ENCODE results near the gene MPHOSPH9.
"Not testable (repeated sequence)": the region's sequence is repeated elsewhere in the genome, so short reads cannot be mapped to it uniquely, and the experiment has no call there.

The MPHOSPH9 gene

DNA sequence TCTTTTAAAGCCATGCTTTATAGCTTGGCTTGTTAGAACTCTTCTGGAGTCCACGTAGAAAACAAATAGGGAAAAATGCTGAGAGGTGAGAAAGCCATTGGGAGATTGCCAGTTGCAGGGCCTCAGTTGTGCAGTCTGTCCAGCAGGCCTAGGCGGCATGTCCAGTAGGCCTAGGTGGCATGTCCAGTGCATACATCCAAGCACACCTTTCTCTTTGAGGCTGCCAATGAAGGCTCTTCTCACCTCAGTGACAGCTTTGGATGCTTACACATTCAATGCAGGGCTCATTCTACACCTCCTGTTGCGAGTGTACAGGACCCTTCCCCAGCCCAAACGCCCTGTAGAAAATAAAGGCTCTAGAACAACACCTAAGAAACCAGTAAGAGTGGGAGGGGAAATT is 25.7 kb upstream of the MPHOSPH9 start:
- DNase-seq = no peak

DNA sequence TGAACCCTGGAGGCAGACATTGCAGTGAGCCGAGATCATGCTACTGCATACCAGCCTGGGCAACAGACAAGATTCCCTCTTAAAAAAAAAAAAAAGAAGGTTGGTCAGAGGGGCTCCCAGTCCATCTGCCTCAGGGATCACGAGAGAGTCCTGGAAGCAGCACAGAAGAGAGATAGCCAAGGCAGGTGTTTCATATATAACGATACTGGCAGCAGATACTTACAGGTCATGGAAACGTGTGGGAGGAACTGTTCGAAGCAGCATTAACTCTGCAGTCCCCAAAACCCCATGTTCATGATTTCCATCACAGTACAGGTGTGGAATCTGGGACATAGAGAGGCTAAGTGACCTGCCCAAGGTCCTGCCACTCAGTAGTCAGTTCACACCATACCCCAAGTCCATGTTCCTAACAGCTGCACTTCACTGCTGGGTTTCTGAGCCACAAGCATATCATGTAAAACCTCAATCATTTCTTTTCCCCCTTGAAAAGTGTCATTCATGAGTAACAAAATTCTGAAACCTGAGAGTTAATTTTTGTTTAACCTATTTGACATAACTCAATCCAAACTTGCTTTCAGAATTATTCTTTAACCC is 22.0 kb upstream of the MPHOSPH9 start:
- no peak for DNase-seq

DNA sequence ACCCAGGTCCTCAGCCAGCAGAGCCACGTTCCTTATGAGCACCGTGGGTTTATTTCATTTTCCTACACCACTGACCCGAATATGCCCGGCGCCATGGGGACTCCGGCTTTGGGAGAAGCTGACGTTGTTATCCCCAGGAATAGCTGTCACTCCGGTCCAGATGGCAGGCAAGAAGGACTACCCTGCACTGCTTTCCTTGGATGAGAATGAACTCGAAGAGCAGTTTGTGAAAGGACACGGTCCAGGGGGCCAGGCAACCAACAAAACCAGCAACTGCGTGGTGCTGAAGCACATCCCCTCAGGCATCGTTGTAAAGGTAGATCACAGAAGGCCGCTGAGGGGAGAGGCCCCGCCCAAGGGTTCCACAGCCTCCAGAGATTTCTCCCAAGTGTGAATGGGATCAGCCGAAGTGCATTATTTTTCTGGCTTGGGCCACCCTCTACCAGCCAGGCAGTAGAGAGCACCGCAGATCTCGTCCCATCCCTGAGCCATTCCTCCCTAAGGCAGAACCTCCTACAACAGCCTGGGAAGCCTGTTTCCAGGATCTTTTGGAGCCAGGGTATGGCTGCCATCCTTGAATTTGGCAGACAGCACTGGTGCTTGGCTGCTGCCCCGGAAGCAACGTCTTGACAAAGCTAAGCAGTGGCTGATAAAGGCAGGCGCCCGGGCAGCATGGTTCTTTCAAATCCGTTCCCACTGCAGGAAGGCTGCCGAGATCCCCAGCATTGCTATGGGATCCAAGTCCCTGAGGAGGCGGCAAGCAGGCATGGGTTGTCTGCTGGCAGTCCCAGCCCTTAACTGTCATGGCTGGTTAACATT is 20.9 kb upstream of the MPHOSPH9 start:
- DNase-seq = peak in 1 of 2 experiments; percentile 56

DNA sequence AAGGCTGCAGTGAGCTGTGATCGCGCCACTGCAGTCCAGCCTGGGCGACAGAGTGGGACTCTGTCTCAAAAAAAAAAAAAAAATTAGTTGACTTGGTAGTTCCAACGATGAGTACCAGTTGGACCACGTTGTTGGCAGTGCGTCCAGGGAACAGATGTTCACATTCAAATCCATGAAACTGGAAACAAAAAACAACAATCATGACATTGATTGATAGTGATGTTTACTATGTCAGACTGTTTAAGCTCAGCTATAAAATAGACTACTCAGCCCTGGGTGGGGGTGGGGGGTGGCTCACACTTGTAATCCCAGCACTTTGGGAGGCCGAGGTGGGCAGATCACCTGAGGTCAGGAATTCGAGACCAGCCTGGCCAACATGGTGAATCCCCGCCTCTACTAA is 19.4 kb upstream of the MPHOSPH9 start:
- not testable (repeated sequence) for DNase-seq

DNA sequence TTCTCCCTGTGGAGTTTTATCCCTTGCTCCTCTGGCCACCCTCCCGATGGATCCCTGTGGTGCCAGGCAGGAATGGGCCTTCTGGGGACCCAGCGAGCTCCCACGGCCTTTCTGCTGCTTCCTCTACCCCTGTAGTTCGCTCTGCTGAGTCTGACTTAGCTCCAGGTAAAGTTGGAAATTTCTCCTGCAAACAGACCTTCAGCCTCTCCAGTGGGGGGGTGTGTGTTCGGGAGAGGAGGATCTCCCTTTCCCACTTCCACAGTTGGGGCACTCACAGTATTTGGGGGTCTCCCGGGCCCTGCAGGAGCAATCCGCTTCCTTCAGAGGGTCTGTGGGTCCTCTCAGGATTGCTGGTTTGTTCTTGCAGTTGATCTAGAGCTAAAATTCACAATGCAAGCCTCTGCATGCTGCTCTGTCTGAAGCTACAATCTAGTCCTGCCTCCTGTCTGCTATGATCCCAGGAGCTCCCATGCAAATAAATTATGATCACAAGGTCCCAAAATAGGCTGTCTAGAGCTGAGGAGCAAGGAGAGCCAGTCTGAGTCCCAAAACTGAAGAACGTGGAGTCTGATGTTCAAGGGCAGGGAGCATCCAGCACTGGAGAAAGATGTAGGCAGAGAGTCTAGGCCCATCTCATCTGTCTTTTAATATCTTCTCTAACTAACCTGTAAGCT is 18.6 kb upstream of the MPHOSPH9 start:
- DNase-seq = no peak

DNA sequence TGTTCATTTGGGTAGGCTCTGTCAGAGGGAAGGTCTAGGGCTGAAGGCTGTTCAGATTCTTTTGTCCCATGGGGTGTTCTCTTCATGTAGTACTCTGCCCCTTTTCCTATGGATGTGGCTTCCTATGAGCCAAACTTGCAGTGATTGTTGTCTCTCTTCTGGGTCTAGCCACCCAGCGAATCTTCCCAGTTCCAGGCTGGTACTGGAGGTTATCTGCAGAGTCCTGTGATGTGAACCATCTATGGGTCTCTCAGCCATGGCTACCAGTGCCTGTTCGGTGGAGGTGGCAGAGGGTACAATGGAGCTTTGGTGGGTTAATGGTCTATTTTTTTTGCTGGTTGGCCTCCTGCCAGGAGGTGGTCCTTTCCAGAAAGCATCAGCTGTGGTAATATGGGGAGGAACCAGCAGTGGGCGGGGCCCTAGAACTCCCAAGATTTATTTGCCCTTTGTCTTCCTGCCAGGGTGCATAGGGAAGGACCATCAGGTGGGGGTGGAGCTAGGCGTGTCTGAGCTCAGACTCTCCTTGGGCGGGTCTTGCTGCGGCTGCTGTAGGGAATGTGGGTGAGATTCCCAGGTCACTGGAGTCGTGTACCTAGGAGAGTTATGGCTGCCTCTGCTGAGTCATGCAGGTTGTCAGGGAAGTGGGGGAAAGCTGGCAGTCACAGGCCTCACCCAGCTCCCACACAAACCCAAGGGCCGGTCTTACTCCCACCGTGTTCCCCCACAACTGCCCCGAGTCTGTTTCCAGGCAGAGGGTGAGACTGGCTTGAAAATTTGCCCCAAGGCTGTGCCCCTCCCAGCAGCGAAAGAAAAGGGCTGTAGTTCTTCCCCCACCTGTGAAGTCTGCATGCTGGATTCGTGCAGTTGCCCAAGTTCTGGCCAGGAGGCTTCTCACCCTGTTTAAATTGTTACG is 17.8 kb upstream of the MPHOSPH9 start:
- no peak for DNase-seq

DNA sequence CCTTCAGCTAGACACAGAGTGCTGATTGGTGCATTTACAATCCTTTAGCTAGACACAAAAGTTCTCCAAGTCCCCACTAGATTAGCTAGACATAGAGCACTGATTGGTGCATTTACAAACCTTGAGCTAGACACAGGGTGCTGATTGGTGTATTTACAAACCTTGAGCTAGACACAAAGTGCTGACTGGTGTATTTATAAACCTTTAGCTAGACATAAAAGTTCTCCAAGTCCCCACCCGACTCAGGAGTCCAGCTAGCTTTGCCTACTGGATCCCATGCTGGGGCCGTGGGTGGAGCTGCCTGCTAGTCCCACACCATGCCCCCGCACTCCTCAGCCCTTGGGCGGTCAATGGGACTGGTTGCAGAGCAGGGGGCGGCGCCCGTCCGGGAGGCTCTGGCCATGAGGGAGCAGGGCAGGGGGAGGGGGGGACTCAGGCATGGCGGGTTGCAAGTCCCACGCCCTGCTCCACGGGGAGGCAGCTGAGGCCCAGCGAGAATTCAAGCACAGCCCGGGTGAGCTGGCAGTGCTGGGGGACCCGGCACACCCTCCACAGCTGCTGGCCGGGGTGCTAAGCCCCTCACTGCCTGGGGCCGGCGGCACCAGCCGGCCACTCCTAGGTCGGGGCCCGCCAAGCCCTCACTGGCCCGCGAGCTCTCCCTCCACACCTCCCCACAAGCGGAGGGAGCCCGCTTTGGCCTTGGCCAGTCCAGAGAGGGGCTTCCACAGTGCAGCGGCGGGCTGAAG is 16.2 kb upstream of the MPHOSPH9 start:
- DNase-seq = not testable (repeated sequence)

DNA sequence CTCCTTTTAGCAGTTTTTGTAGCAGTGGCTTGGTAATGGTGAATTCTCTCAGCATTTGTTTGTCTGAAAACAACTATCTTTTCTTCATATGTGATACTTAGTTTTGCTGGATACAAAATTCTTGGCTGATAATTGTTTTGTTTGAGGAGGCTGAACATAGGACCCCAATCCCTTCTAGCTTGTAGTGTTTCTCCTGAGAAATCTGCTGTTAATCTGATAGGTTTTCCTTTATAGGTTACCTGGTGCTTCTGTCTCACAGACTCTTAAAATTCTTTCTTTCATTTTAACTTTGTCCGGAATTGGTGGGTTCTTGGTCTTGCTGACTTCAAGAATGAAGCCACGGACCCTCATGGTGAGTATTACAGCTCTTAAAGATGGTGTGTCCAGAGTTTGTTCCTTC is 15.2 kb upstream of the MPHOSPH9 start:
- DNase-seq = not testable (repeated sequence)

DNA sequence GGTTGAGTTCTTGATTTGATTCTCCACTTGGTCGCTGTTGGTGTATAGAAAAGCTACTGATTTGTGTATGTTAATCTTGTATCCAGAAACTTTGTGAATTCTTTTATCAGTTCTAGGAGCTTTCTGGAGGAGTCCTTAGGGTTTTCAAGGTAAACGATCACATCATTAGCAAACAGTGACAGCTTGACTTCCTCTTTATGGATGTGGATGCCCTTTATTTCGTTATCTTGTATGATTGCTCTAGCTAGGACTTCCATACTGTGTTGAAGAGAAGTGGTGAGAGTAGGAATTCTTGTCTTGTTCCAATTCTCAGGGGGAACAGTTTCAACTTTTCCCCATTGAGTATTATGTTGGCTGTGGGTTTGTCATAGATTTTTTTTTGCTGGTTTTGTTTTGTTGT is 12.7 kb upstream of the MPHOSPH9 start:
- no peak for DNase-seq

DNA sequence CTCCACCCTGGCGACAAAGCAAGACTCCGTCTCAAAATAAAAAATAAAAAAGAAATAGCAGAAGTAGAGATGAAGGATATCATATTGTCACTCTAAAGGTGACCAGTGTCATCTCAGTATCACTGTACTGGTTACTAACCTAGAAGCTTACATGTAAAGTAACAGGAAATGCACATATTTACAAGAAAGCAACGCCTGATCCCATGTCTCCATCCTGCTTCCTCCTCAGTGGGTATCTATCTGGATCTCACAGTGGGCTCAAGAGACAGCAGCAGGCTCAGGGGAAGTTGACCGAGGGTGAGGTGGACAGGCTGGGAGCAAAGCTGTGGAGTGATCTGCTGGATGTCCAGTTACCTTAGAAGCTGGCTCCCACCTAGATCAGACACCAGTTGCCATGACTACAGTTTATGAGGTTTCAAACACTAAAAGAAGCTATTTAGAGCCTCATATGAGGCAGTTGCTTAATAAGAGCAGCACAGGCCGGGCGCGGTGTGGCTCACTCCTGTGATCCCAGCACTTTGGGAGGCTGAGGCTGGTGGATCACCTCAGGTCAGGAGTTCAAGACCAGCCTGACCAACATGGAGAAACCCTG is 10.8 kb upstream of the MPHOSPH9 start:
- no peak for DNase-seq

DNA sequence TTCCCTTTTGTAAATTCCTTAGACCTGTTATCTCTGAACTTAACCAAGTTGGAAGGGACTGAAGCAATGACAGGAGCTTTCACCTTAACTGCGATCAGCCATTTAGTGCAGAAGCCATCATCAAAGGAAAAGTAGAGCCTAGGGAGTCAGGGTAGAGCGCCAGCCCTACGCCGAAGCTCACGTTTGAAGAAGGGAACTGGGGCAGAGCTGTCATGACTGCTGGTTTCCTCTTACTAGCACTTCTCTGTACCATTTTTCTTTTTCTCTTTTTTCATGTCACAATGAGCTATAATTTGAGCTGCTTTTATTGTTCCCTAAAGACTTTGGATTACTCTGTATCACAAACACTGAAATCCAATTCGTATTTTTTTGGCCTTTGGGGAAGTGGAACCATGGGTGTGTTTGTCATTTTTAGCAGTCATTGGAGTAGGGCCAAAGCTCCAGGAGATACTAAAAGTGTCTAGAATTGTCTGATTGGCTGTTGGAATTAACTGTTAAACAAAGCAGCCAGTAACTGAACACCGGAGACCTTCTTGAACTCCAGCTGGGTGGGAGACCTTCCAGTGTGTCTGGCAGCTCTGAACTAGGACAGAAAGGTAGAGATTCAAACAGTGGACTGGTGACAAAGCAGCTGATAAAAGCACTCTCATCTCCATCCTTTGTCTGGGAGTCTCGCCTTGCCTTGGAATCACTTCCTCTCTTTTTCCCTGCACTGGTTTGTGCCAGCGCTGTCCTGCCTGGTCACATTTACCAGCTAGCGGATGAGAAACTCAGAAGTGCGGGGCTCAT is 9.4 kb upstream of the MPHOSPH9 start:
- DNase-seq = peak in 1 of 2 experiments; percentile 78

DNA sequence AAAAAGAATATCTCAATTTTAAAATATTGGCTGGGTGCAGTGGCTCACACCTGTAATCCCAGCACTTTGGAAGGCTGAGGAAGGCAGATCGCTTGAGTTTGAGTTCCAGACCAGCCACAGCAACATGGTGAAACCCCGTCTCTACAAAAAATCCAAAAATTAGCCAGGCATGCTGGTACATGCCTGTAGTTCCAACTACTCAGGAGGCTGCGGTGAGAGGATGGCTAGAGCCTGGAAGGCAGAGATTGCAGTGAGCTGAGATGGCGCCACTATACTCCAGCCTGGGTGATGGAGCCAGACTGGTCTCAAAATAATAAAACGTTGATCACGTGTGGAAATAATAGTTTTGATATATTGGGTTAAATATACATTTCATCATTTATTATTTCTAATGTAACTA is 6.0 kb upstream of the MPHOSPH9 start:
- DNase-seq = no peak

DNA sequence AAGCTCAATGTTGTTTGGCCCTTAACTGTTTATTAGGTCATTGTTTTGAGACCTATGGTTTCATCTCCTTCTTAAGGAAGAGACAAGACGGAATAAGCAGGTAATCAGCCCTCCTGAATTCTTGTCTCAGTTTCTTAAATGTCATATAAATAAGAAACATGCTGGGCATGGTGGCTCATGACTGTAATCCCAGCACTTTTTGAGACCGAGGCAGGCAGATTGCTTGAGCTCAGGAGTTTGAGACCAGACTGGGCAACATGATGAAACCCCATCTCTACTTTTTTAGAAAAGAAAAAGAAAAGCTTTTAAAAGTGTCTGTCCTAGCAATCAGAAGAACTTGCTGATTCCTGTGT is 5.4 kb upstream of the MPHOSPH9 start:
- no peak for DNase-seq

DNA sequence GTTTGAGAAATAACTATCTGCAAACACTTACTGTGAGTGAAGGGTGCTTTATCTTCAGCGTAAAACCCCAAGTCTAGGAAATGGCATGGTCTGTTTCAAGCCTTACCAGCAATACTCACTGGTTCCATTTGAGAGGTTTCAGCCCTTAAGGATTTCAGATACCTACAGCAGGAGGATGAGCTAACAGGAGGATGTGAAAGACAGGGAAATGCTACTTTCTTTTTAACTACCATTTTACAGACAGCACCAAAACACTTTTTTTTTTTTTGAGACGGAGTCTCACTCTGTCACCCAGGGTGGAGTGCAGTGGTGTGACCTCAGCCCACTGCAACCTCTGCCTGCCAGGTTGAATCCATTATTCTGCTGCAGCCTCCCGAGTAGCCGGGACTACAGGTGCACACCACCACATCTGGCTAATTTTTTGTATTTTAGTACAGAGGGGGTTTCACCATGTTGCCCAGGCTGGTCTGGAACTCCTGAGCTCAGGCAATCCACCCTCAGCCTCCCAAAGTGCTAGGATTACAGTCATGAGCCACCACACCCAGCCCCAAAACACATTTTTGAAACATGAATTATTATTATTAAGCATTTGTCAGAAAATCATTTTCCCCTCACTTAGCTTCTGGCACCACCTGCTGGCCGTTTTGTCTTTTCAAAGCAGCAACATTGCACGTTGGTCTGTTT is 4.8 kb upstream of the MPHOSPH9 start:
- DNase-seq = peak in 1 of 2 experiments; percentile 1

DNA sequence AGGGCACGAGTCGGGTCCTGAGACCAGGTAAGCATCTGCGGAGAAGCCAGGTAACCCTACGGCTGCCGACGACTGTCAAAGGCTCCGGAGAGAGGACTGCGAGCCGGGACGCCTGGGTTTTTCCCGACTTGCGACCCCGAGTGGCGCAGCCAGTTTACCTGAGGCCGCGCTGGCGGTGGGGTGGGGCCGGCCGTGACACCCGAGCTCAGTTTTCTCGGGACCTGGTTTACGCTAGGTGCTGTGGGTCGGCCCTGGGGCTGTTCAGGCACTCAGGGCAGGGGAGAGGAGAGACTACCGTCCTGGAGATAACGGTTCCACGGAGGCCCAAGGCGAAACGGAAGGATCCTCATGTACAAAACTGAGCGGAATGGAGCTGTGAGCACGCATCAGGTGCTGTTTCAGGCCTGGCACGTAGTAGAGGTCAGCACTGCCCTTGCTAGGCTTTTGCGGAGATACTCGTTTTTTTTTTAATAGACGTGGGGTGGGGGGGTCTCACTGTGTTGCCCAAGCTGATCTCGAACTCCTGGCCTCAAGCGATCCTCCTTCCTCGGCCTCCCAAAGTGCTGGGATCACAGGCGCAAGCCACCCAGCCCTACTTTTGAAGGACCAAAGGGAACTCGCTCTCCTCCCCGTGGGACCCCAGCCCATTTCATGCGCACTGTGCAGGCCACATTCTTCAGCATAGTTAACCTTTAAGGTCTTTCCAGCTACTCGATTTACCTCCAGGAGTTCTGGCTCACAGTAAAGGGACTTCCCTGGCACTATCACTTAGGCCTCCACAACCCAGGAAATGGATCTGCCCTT is 766 bp upstream of the MPHOSPH9 start:
- DNase-seq = no peak

DNA sequence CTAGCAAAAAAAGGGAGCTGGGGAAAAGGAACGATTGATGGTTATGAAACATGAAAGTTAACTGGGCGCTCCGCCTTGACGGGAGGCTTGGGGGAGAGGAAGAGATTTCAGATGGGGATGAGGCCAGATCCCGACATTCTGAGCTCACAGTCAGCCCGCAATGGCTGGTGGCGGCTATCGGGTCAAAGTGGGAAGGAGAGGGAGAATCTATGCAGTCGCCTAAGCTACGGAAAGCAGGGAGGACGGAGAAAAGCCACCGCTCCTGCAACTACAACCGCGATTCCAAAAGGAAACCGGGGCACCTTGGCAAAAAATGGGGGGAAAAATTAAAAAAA is 502 bp downstream of the MPHOSPH9 start:
- peak in 1 of 2 experiments; percentile 30 for DNase-seq

DNA sequence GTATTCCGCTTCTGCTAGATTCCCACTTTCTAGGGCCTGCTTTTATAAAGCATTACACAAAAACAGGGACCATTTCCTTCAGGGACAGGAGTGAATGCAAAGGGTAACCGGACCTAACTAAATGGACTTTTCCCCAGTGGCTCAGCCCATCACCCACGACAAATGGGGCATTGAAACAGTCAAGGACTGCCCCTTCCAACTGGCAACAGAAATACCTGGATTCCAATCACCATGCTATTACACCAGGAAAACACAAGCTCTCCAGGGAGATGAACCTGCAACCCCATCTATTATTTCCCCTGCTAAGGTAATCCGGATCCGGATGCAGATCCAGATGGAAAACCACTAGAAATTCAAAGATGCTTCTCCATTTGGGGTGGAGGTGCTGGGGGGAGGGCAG is 1.0 kb downstream of the MPHOSPH9 start:
- DNase-seq = no peak

DNA sequence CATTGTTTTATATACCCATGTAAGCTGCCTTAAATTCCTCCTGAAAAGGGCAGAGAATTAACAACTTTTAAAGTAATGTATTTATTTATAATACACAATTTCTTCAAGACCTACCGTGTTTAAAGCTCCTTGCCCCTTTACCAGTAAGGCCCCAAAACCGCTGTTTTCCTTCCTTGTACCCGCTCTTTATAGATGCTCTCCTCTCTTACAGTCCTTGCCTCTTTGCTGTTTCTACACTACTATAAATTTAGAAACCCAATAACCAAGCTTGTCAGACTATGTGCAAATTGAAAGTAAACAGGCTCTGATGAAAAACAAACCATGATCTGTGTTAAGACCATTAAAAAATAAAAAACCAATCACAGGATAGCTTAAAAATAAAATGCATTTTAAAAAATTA is 3.9 kb downstream of the MPHOSPH9 start:
- DNase-seq = no peak

DNA sequence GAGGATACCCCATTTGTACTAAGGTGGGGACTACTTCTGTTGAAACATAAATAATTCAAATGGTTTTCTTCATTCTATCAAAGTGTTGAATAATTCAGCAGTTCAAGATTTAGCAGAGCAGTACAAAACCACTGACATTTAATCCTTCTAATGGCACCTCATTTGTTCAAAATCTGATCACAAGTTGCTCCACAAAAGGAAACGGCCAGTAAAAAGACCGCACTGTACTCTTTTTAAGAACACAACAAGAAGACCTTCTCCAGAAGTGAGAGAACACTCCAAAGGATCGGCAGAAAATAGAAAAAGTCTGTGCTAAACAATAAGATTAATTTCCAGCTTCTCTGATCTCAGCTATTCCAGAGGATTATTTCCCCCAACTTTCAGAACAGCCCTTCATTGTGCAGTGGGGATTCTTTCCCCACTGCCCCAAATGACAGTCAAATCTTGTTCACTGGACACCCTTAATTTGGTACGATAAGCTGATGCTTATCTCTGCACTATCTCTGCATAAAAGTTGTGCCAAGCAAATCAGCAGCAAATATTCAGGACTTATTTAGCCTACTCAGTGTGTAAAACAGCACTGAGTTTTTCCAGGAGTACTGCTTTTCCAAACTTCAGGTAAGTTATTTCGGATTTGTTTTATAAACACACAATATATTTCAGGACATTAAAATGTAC is 5.2 kb downstream of the MPHOSPH9 start:
- no peak for DNase-seq
